ENCODE measurements around the gene GADD45GIP1.

DNA sequence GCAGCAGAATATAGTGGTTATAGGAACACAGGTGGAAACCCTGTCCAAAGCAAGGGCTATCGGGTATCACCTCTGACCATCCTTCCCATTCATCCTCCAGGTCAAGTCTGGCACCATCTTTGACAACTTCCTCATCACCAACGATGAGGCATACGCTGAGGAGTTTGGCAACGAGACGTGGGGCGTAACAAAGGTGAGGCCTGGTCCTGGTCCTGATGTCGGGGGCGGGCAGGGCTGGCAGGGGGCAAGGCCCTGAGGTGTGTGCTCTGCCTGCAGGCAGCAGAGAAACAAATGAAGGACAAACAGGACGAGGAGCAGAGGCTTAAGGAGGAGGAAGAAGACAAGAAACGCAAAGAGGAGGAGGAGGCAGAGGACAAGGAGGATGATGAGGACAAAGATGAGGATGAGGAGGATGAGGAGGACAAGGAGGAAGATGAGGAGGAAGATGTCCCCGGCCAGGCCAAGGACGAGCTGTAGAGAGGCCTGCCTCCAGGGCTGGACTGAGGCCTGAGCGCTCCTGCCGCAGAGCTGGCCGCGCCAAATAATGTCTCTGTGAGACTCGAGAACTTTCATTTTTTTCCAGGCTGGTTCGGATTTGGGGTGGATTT, 13.5 kb downstream of the GADD45GIP1 start:
- TF ChIP-seq, protein P1, sequence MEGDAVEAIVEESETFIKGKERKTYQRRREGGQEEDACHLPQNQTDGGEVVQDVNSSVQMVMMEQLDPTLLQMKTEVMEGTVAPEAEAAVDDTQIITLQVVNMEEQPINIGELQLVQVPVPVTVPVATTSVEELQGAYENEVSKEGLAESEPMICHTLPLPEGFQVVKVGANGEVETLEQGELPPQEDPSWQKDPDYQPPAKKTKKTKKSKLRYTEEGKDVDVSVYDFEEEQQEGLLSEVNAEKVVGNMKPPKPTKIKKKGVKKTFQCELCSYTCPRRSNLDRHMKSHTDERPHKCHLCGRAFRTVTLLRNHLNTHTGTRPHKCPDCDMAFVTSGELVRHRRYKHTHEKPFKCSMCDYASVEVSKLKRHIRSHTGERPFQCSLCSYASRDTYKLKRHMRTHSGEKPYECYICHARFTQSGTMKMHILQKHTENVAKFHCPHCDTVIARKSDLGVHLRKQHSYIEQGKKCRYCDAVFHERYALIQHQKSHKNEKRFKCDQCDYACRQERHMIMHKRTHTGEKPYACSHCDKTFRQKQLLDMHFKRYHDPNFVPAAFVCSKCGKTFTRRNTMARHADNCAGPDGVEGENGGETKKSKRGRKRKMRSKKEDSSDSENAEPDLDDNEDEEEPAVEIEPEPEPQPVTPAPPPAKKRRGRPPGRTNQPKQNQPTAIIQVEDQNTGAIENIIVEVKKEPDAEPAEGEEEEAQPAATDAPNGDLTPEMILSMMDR (IDR thresholded peaks at IDR 0.05; ENCODE audit: low read length), result no peak
- no peak for TF ChIP-seq EZH2 (IDR thresholded peaks at IDR 0.05; ENCODE audit: borderline replicate concordance, low read length)
